NB4 (cell line): ENCODE data around the gene NTNG1.

Source experiments
- DNase-seq: peaks from one replicate; pipeline ENCODE4 v3.0.0; 2010; ENCODE audit warnings: low read depth
- H3K4me3 ChIP-seq: one replicate; pipeline ENCODE4 v1.5.1; 2011; ENCODE audit warnings: mild to moderate bottlenecking, low read depth, low read length, moderate library complexity
- CTCF ChIP-seq: IDR thresholded peaks from one replicate; pipeline ENCODE4 v1.5.1; 2012; ENCODE audit warnings: low read depth, low read length
- MAX ChIP-seq: IDR thresholded peaks from 2 replicates; pipeline ENCODE4 v1.6.1; 2011; ENCODE audit warnings: low read depth, low read length
- MYC ChIP-seq: IDR thresholded peaks from 2 replicates; pipeline ENCODE4 v1.6.1; 2011; ENCODE audit warnings: low read depth, low read length
- POLR2A ChIP-seq: IDR thresholded peaks from 2 replicates; pipeline ENCODE4 v1.6.1; 2011; ENCODE audit warnings: mild to moderate bottlenecking; ENCODE audit not compliant: insufficient read length; ENCODE audit errors: extremely low read depth

NTNG1 gene

GRCh38 chr1:107454791-107455190 is 314.0 kb downstream of the NTNG1 start:
- no peak overlapping the region for H3K4me3 ChIP-seq
- DNase-seq: no peak
- TF ChIP-seq POLR2A: no peak
- TF ChIP-seq MAX: no peak
- TF ChIP-seq CTCF: no peak
- no peak for TF ChIP-seq MYC

GRCh38 chr1:107457989-107458388 is 317.1 kb downstream of the NTNG1 start:
- no peak for DNase-seq
- H3K4me3 ChIP-seq: no peak overlapping the region
- TF ChIP-seq MAX: no peak
- TF ChIP-seq MYC: no peak
- no peak for TF ChIP-seq POLR2A
- no peak for TF ChIP-seq CTCF

- TF ChIP-seq POLR2A (no peak), MAX (no peak), CTCF (no peak), MYC (no peak)
- no peak overlapping the region for H3K4me3 ChIP-seq
- DNase-seq: no peak
Measured at GRCh38 chr1:107459204-107459904, 318.5 kb downstream of the NTNG1 start.

GRCh38 chr1:107460035-107460434 is 319.2 kb downstream of the NTNG1 start:
- H3K4me3 ChIP-seq: no peak overlapping the region
- TF ChIP-seq MYC (no peak), CTCF (no peak), POLR2A (no peak), MAX (no peak)

GRCh38 chr1:107464827-107465226 is 324.0 kb downstream of the NTNG1 start:
- TF ChIP-seq MYC (no peak), CTCF (no peak), POLR2A (no peak), MAX (no peak)
- no peak for DNase-seq
- no peak overlapping the region for H3K4me3 ChIP-seq

More at GRCh38 chr1:107460035-107460434, 319.2 kb downstream of the NTNG1 start:
- DNase-seq: no peak
